Measurements from ENCODE around the gene RASGEF1C.
A peak's percentile ranks its signal among the peaks of the same experiment; 100 is the strongest.

DNA sequence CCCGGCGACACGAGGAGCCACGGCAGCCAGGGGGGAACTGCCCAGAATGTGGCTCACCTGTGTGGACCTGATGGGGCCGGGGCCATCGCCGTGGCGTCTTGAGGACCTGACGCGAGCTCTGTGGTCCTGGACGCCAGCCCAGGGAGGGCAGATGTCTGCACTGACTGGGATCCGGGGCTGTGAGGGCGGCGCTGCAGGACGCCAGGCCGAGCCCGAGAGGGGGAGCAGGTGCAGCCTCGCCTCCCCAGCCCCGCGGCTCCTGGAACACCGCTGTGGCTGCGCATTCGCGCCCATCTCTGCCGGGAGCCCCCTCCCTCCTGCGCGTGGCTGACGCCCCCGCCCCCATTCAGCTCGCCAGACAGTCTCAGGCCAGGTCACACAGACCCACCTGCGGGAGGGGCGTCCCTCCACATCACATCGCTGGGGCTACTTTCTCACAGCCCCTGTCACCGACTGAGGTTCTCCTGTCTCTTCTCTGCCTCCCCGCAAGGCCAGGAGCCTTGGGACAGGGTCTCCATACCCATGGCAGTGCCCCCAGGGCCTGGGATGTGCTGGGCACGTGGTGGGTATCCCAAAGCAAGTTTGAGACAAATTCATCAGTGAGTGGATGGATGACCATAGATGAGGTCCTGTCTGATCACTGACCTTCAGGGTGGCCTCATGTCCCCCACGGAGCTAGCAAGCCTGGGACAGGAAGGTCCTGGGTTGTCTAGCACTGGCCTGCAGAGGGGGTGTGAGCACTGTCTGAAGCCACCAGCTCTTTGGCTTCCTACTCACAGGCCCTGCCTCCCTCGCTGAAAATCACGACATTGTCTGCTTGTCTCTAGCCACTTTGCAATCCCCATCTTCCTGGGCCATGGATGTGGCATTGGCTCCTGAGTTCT, 47.3 kb downstream of the RASGEF1C start:
- no peak for TF ChIP-seq EZH2phosphoT487 (IDR thresholded peaks at IDR 0.05; ENCODE audit: borderline replicate concordance, low read depth, low read length)
- TF ChIP-seq, protein P1, sequence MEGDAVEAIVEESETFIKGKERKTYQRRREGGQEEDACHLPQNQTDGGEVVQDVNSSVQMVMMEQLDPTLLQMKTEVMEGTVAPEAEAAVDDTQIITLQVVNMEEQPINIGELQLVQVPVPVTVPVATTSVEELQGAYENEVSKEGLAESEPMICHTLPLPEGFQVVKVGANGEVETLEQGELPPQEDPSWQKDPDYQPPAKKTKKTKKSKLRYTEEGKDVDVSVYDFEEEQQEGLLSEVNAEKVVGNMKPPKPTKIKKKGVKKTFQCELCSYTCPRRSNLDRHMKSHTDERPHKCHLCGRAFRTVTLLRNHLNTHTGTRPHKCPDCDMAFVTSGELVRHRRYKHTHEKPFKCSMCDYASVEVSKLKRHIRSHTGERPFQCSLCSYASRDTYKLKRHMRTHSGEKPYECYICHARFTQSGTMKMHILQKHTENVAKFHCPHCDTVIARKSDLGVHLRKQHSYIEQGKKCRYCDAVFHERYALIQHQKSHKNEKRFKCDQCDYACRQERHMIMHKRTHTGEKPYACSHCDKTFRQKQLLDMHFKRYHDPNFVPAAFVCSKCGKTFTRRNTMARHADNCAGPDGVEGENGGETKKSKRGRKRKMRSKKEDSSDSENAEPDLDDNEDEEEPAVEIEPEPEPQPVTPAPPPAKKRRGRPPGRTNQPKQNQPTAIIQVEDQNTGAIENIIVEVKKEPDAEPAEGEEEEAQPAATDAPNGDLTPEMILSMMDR (conservative IDR thresholded peaks at IDR 0.05; ENCODE audit: low read length): 0 out of 2 replicates have a peak, but pooled peaks have one; percentile 19
